Stimulated activated CD8-positive, alpha-beta memory T cell treated with anti-CD3 and anti-CD28 coated beads, Interleukin-4, amount 100 ng/mL, for 48 hours (primary cell): ENCODE data around the gene LGALS4.
"Not testable (repeated sequence)": the region's sequence is repeated elsewhere in the genome, so short reads cannot be mapped to it uniquely, and the experiment has no call there.

Experiments used
- DNase-seq: peaks from one replicate; pipeline ENCODE4 v3.0.0-alpha.2; 2020

LGALS4 gene

GRCh38 chr19:38812841-38813320, at the start of gene LGALS4:
LGALS4 (minus strand) TSS chr19:38812945; CDS start chr19:38812886, 59 bp downstream.
- no peak for DNase-seq

GRCh38 chr19:38861368-38861767, 48.6 kb upstream of the LGALS4 start:
- DNase-seq: no peak

GRCh38 chr19:38859631-38860204, 47.0 kb upstream of the LGALS4 start:
- DNase-seq: not testable (repeated sequence)

GRCh38 chr19:38856813-38857212, 44.1 kb upstream of the LGALS4 start:
- no peak for DNase-seq

- not testable (repeated sequence) for DNase-seq
Observed at GRCh38 chr19:38855751-38856150, 43.0 kb upstream of the LGALS4 start.

- not testable (repeated sequence) for DNase-seq
Observed at GRCh38 chr19:38854961-38855360, 42.2 kb upstream of the LGALS4 start.

GRCh38 chr19:38853214-38853613, 40.5 kb upstream of the LGALS4 start:
- DNase-seq: no peak

GRCh38 chr19:38852231-38853044, 39.7 kb upstream of the LGALS4 start:
- DNase-seq: peak; percentile 75

GRCh38 chr19:38851622-38852230, 39.0 kb upstream of the LGALS4 start:
- peak; percentile 94 for DNase-seq

GRCh38 chr19:38850976-38851621, 38.4 kb upstream of the LGALS4 start:
- DNase-seq: peak; percentile 64

- DNase-seq: peak; percentile 98
Observed at GRCh38 chr19:38850436-38850975, 37.8 kb upstream of the LGALS4 start.

- DNase-seq: peak; percentile 99
Observed at GRCh38 chr19:38849860-38850435, 37.2 kb upstream of the LGALS4 start, which contains the start of gene HNRNPL. HNRNPL (minus strand) TSS chr19:38849986; CDS start chr19:38849966, 20 bp downstream.

GRCh38 chr19:38849147-38849859, 36.6 kb upstream of the LGALS4 start:
- peak; percentile 99 for DNase-seq

GRCh38 chr19:38848299-38849146, 35.8 kb upstream of the LGALS4 start:
- no peak for DNase-seq

GRCh38 chr19:38846097-38846496, 33.4 kb upstream of the LGALS4 start:
- no peak for DNase-seq

- no peak for DNase-seq
Observed at GRCh38 chr19:38845374-38846024, 32.8 kb upstream of the LGALS4 start.

GRCh38 chr19:38844093-38844686, 31.4 kb upstream of the LGALS4 start:
- DNase-seq: no peak

GRCh38 chr19:38843175-38843758, 30.5 kb upstream of the LGALS4 start:
- DNase-seq: no peak

GRCh38 chr19:38842439-38843174, 29.9 kb upstream of the LGALS4 start:
- peak; percentile 73 for DNase-seq
